Naive thymus-derived CD8-positive, alpha-beta T cell (primary cell): ENCODE results near the gene COMTD1. TPM values are rescaled to one million over a fixed set of nuclear protein-coding genes. Genes with fewer than 3 reads are reported as not detected.
"Not testable (repeated sequence)": the region's sequence is repeated elsewhere in the genome, so short reads cannot be mapped to it uniquely, and the experiment has no call there.

Source experiments
- ATAC-seq, 2 donors: fragments of 150-1000 bp; cut with Tn5 transposase in 1 of 2; sonication (Bioruptor Pico), chemical (Tn5 transposase) in 1 of 2; 1 replicate in 1 of 2; 2 replicates in 1 of 2; pipeline ENCODE4 v1.10.0; 2021; ENCODE audit warnings: mild to moderate bottlenecking in 2 of 2, moderate library complexity in 2 of 2
- POLR2A ChIA-PET: fragments of 350-600 bp; sonication (Branson Sonifier 250); formaldehyde crosslinking; loops from one replicate; lab custom pipeline; 2021; ENCODE audit warnings: antibody characterized with exemption; lab: Charles Lee
- DNase-seq, 10 donors: peaks; one replicate each; pipeline versions ENCODE4 v3.0.0 to v3.0.0-alpha.2; 2020 to 2022
- H3K27ac Mint-ChIP-seq, 10 donors: one replicate each; pipeline ENCODE4 v1.8.0; 2020 to 2022; ENCODE audit warnings: mild to moderate bottlenecking in 10 of 10, mixed read lengths in 10 of 10, moderate library complexity in 4 of 10, inconsistent platforms in 1 of 10
- H3K27me3 Mint-ChIP-seq, 5 donors: one replicate each; pipeline ENCODE4 v1.8.0; 2021 to 2022; ENCODE audit warnings: mixed read lengths in 5 of 5
- H3K36me3 Mint-ChIP-seq, 3 donors: one replicate each; pipeline ENCODE4 v1.8.0; 2020 to 2022; ENCODE audit warnings: mixed read lengths in 3 of 3, mild to moderate bottlenecking in 2 of 3, inconsistent platforms in 1 of 3
- H3K4me1 Mint-ChIP-seq, 4 donors: one replicate each; pipeline ENCODE4 v1.8.0; 2021 to 2022; ENCODE audit warnings: mixed read lengths in 4 of 4
- H3K4me3 Mint-ChIP-seq, 10 donors: one replicate each; pipeline ENCODE4 v1.8.0; 2020 to 2022; ENCODE audit warnings: mild to moderate bottlenecking in 10 of 10, mixed read lengths in 10 of 10, moderate library complexity in 6 of 10, inconsistent platforms in 1 of 10
- H3K9me3 Mint-ChIP-seq, 9 donors: one replicate each; pipeline ENCODE4 v1.8.0; 2020 to 2022; ENCODE audit warnings: mixed read lengths in 9 of 9, mild to moderate bottlenecking in 3 of 9, inconsistent platforms in 1 of 9, moderate library complexity in 1 of 9
- polyA plus RNA-seq, 3 donors: library from polyadenylated mRNA; unstranded; fragments of 300-500 nt; fragmentation: Illumina TruSeq; gene quantifications; one replicate each; pipeline ENCODE4 v1.2.3, GENCODE V29; 2021
- total RNA-seq, 8 experiments: library from RNA in 2 of 8; stranded (reverse) in 2 of 8; gene quantifications; one replicate each; pipeline ENCODE4 v1.2.3 and lab custom pipeline; 2021 to 2026

Gene COMTD1
- total and polyA plus RNA-seq, 5 experiments from 2014 or later: 8.1 to 26.0 (median 13.7) TPM

DNA sequence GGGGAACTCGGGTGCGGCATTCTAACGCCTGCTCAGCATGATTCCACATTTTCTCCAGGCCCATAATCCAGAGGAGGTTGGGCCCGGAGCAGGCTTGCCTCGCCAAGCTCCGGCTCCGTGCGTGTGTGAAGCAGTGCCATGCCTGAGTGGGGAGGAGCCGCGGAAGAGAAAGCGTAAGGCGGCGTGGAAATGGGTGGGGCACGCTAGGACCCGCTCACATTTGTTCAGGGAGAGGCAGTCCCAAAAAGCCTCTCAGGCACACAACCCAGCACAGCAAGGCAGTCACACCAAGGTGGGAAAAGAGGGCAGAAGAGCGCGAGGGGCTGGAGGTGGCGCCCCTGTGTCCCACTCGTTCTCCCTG lies 25.9 kb downstream of the COMTD1 start:
- POLR2A ChIA-PET: interaction anchor here (0.5 to 5.0 kb wide), 16 partner anchors 12 to 1798 kb away, joined by 3 to 132 read pairs (median 8); partner anchors contain the start of genes ADK, AP3M1, COMTD1 and KAT6B
- no peaks in the 10 kb centered on the region for H3K9me3 Mint-ChIP-seq
- ATAC-seq (peak; percentile 71 to 75), DNase-seq (peak; percentile 60 to 90 (median 77))
- peaks cover 0 to 32% (median 6%) of the 10 kb centered on the region in 3 donors for H3K36me3 Mint-ChIP-seq
- peak overlapping the region; percentile 95 to 100 (median 100) for H3K4me3 Mint-ChIP-seq
- peak overlapping the region; percentile 99 to 100 (median 100) for H3K27ac Mint-ChIP-seq
- peaks cover 14 to 34% (median 27%) of the 10 kb centered on the region in 4 donors for H3K4me1 Mint-ChIP-seq
- H3K27me3 Mint-ChIP-seq: no peaks in the 10 kb centered on the region

DNA sequence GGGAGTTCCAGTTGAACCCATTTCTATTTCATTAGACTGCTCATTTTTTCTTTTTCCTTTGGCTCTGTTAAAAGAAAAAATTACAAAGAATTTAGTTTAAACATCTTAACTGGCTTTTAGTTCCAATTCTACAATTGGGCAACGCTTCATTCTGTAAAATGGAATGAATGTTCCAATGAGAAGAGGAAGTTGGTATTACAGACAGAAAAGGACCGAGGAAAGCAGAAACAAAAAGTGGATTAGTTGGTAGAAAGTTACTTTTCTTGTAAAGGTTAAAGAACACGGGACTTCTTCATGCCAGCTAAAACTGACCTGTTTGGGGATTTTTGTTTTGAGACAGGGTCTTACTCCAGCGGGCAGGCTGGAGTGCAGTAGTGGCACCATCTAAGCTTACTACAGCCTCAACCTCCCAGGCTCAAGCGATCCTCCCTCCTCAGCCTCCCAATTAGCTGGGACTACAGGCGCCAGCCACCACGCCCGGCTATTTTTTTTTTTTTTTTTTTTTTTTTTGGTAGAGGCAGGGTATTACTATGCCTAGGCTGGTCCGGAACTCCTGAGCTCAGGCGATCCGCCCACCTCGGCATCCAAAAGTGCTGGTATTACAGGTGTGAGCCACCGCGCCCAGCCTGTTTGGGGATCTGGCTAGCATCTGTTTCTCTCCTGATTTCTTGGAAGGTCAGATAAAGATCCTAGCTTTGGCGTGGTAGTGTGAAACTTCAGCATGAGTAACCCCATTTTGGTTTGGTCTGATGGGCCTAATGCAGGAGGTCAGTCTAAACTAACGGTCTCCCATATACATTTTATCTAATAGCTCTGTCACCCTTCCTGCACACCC lies 26.5 kb downstream of the COMTD1 start:
- H3K36me3 Mint-ChIP-seq: peaks cover 0 to 26% (median 3%) of the 10 kb centered on the region in 3 donors
- POLR2A ChIA-PET: interaction anchor here (0.5 to 5.0 kb wide), 16 partner anchors 11 to 1797 kb away, joined by 3 to 132 read pairs (median 8); partner anchors contain the start of genes ADK, AP3M1, COMTD1 and KAT6B
- ATAC-seq (no peak), DNase-seq (no peak)
- H3K27ac Mint-ChIP-seq: peak overlapping the region; percentile 99 to 100 (median 100)
- no peaks in the 10 kb centered on the region for H3K9me3 Mint-ChIP-seq
- H3K27me3 Mint-ChIP-seq: no peaks in the 10 kb centered on the region
- H3K4me1 Mint-ChIP-seq: peaks cover 14 to 30% (median 24%) of the 10 kb centered on the region in 4 donors
- peak overlapping the region; percentile 95 to 100 (median 100) for H3K4me3 Mint-ChIP-seq

DNA sequence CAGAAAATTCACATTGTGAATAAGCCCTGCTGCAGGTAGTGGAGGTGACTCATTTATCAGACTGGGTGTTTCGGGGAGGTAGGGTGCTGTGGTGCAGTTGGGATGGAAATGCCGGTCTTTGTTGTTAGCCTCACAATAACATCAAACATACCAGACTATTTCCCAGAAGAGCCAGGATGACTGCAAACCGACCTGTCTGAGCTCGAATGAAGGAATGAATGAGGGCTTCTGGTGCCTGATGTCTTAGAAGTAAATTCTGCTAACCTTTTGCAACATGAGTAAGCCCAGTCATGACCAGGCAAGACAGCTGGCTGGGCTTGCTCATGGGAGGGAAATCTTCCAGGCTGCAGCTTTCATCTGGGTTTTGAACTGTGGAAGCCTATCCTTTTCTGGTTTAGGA lies 27.6 kb downstream of the COMTD1 start:
- Mint-ChIP-seq H3K4me1 (peaks cover 14 to 26% (median 19%) of the 10 kb centered on the region in 4 donors), H3K4me3 (peak overlapping the region in 7 of 10 donors; percentile 3 to 71 (median 43)), H3K36me3 (peaks cover 0 to 17% (median 0%) of the 10 kb centered on the region in 3 donors), H3K9me3 (no peaks in the 10 kb centered on the region), H3K27me3 (no peaks in the 10 kb centered on the region), H3K27ac (peak overlapping the region in 8 of 10 donors; percentile 47 to 100 (median 80))
- ATAC-seq: no peak
- DNase-seq: no peak
- POLR2A ChIA-PET: no interaction called here

DNA sequence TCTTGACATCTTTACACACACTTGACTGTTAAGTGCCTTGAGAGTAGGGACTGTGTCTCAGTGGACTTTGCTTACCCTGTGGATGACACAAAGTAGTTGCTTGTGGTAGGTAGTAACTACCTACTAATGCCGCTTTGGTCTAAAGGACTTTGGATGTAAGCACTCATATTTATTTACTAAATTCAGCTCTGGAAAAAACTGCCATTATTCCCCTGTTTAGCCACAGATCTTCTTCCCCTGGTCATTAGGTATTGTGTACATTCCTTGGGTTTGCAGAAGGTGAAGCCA lies 28.0 kb downstream of the COMTD1 start:
- H3K4me1 Mint-ChIP-seq: peaks cover 13 to 24% (median 18%) of the 10 kb centered on the region in 4 donors
- H3K27ac Mint-ChIP-seq: peak overlapping the region in 3 of 10 donors; percentile 27 to 89 (median 36)
- peak overlapping the region in 1 of 10 donors; percentile 41 for H3K4me3 Mint-ChIP-seq
- H3K36me3 Mint-ChIP-seq: peaks cover 0 to 14% (median 0%) of the 10 kb centered on the region in 3 donors
- no peak for ATAC-seq
- DNase-seq: no peak
- POLR2A ChIA-PET: no interaction called here
- no peaks in the 10 kb centered on the region for H3K9me3 Mint-ChIP-seq
- no peaks in the 10 kb centered on the region for H3K27me3 Mint-ChIP-seq

DNA sequence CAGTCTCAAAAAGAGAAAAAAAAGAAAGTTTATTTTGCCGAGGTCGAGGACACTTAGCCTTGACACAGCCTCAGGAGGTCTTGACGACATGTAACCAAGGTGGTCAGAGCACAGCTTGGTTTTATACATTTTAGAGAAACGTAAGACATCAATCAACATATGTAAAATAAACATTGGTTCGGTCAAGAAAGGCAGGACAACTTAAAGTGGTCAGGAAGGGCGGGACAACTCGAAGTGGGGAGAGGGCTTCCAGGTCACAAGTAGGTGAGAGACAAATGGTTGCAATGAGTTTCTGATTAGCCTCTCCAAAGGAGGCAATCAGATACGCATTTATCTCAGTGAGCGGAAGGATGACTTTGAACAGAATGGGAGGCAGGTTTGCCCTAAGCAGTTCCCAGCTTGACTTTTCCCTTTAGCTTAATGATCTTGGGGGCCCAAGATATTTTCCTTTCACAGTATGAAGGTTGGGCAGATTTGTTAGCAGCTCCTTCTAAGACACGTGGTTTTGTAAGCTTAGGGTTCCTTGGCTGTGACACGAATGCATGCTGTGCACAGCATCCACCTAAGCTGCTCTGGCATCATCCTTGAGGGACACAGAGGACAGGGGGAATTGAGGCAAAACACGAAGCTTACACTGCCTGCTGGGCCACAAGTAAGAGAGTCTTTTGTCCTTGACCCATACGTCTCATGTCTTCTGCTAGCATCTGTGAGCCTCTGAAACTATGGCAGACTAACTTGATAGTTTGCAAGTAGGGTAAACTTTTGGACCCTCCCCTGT lies 28.5 kb downstream of the COMTD1 start:
- Mint-ChIP-seq H3K36me3 (peaks cover 0 to 8% (median 0%) of the 10 kb centered on the region in 3 donors), H3K4me3 (peak overlapping the region in 1 of 10 donors; percentile 19), H3K27ac (peak overlapping the region in 2 of 10 donors; percentile 8 to 11), H3K4me1 (peaks cover 8 to 18% (median 14%) of the 10 kb centered on the region in 4 donors), H3K27me3 (no peaks in the 10 kb centered on the region), H3K9me3 (no peaks in the 10 kb centered on the region)
- ATAC-seq: no peak
- no peak for DNase-seq
- POLR2A ChIA-PET: interaction anchor here (0.7 kb wide), 1 partner anchor 1024 kb away, joined by 4 read pairs; no protein-coding TSS in a partner anchor

DNA sequence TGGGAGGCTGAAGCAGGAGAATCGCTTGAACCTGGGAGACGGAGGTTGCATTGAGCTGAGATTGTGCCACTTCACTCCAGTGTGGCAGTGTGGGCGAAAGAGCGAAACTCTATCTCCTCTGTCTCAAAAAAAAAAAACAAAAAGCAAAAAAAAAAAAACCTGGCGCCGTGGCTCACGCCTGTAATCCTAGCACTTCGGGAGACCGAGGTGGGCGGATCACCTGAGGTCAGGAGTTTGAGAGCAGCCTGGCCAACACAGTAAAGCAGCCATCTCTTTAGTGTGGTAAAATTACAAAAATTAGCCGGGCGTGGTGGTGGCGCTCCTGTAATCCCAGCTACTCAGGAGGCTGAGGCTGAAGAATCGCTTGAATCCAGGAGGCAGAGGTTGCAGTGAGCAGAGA lies 29.1 kb downstream of the COMTD1 start:
- peaks cover 6 to 15% (median 13%) of the 10 kb centered on the region in 4 donors for H3K4me1 Mint-ChIP-seq
- not testable (repeated sequence) for H3K9me3 Mint-ChIP-seq, ATAC-seq, H3K36me3 Mint-ChIP-seq, H3K4me3 Mint-ChIP-seq, H3K27me3 Mint-ChIP-seq, DNase-seq
- peak overlapping the region in 1 of 10 donors; percentile 11 for H3K27ac Mint-ChIP-seq
- POLR2A ChIA-PET: interaction anchor here (0.7 kb wide), 2 partner anchors 93 to 1023 kb away, joined by 4 read pairs; no protein-coding TSS in a partner anchor

DNA sequence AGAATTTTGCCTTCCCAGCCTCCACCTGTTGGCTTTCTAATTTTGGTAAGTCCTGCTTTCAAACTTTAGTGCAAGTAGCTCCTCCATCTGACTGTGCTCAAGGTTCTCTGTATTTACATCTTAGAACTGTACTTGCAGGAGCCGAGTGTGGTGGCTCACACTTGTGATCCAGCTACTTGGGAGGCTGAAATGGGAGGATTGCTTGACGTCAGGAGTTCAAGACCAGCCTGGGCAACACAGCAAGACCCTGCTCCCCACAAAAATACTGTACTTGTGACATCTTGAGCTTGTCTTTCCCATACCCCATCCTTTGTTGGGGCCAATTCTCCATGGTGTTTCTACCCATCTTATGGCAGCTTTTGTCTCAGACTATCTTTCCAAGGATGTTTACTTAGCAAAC lies 29.8 kb downstream of the COMTD1 start:
- peaks cover 0 to 10% (median 9%) of the 10 kb centered on the region in 4 donors for H3K4me1 Mint-ChIP-seq
- H3K27me3 Mint-ChIP-seq: no peaks in the 10 kb centered on the region
- no peak overlapping the region for H3K4me3 Mint-ChIP-seq
- DNase-seq (no peak), ATAC-seq (no peak)
- POLR2A ChIA-PET: interaction anchor here (0.7 to 1.6 kb wide), 2 partner anchors 18 to 92 kb away, joined by 3 to 4 read pairs; no protein-coding TSS in a partner anchor
- no peak overlapping the region for H3K27ac Mint-ChIP-seq
- H3K36me3 Mint-ChIP-seq: peaks cover 0 to 2% (median 0%) of the 10 kb centered on the region in 3 donors
- H3K9me3 Mint-ChIP-seq: no peaks in the 10 kb centered on the region

DNA sequence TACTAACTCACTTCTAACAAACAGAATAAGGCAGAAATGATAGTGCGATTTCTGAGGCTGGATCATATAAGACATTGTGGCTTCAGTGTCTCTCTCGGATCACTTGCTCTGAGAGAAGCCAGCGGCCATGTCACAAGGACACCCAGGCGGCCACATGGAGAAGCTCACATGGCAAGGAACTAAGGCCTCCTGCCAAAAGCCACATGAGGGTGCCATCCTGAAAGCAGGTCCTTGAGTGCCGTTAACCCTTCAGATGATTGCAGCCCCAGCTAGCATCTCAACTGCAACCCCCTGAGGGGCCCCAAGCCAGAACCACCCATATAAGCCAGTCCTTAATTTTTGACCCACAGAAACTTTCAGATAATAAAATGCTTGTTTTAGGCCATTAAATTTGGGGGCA lies 32.0 kb downstream of the COMTD1 start:
- peaks cover 0 to 7% (median 2%) of the 10 kb centered on the region in 4 donors for H3K4me1 Mint-ChIP-seq
- H3K9me3 Mint-ChIP-seq: no peaks in the 10 kb centered on the region
- peaks cover 0 to 2% (median 0%) of the 10 kb centered on the region in 3 donors for H3K36me3 Mint-ChIP-seq
- DNase-seq (no peak), ATAC-seq (no peak)
- POLR2A ChIA-PET: no interaction called here
- no peaks in the 10 kb centered on the region for H3K27me3 Mint-ChIP-seq
- no peak overlapping the region for H3K27ac Mint-ChIP-seq
- H3K4me3 Mint-ChIP-seq: no peak overlapping the region

DNA sequence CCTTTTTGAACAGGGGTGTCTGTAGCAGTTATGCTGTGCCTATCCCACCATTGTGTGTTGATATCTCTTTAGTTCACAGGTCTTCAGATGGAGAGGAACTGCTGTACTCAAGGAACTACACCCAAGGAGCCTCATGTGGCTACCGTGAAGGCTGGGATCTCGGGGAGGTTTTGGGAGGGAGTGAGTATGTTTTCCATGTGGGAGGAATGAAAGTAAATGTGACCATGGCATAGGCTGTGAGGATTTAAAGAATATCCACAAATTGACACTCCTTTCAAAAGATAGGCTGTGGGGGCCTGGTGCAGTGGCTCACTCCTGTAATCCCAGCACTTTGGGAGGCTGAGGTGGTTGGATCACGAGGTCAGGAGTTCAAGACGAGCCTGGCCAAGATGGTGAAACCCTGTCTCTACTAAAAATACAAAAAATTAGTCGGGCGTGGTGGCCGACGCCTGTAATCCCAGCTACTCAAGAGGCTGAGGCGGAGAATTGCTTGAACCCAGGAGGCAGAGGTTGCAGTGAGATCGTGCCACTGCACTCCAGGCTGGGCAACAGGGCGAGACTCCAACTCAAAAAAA lies 32.6 kb downstream of the COMTD1 start:
- H3K27me3 Mint-ChIP-seq, ATAC-seq, H3K36me3 Mint-ChIP-seq, H3K27ac Mint-ChIP-seq, POLR2A ChIA-PET, H3K4me1 Mint-ChIP-seq, DNase-seq, H3K4me3 Mint-ChIP-seq, H3K9me3 Mint-ChIP-seq: not testable (repeated sequence)

DNA sequence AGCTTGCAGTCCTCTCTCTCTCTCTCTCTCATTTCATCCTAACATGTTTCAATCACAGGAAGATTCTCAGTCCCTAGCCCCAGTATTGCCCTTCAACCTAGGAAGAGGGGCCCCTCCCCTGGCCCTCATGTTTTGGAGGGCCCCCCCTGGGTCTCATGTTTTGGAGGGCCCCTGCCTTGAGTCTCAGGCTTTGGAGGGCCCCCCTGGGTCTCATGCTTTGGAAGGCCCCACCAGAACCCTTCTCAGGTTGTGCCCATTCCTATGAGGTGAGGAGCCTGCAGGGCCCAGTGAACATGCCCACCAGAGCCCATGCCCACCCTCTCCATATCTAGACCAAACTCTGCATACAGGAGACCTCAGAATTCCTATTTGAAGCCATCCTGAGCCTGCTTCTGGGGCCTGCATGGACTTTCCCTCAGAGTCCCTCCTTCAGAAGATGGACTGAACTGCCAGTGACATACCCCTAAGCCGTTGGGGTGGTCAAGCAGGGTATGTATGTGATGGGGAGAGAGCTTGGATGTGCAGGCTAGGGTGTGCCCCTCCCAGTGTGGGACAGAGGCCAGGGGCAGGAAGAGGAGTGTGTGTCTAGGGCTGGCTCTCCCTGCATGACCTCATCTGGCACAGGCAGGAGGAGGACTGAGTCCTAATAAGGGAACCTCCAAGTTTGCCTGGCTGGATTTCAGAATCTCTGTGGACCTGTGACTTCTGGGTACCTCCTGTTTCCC lies 33.3 kb downstream of the COMTD1 start:
- H3K27me3 Mint-ChIP-seq: no peaks in the 10 kb centered on the region
- H3K9me3 Mint-ChIP-seq: no peaks in the 10 kb centered on the region
- peaks cover 0 to 7% (median 2%) of the 10 kb centered on the region in 4 donors for H3K4me1 Mint-ChIP-seq
- DNase-seq (no peak), ATAC-seq (no peak)
- H3K4me3 Mint-ChIP-seq: no peak overlapping the region
- no peak overlapping the region for H3K27ac Mint-ChIP-seq
- POLR2A ChIA-PET: interaction anchor here (0.9 kb wide), 1 partner anchor 20 kb away, joined by 5 read pairs; no protein-coding TSS in a partner anchor
- H3K36me3 Mint-ChIP-seq: peaks cover 0 to 2% (median 0%) of the 10 kb centered on the region in 3 donors

DNA sequence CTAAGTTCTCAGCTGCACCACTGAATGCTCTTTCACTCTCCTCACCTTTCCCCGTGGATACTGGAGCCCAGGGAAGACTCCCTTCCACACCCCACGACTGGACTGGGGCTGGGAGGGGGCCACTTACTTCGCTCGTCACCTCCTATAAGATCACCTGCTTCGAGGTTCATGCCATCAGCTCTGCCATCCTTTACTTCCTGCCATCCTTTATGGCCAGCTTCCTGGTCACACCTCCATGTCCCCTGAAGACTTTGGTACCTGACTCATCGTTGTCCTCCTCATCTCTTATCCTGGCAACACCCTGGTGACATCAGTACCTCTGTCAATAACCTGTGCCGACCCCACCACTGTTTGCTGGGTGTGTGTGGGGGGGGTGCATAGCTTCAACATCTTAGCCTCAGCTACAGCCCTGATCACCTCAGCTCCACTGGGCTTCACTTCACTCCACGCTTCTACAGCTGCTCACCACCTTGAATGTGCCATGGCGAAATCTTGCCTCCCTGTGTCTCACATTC lies 33.9 kb downstream of the COMTD1 start:
- no peaks in the 10 kb centered on the region for H3K9me3 Mint-ChIP-seq
- DNase-seq (no peak), ATAC-seq (no peak)
- peak overlapping the region in 2 of 10 donors; percentile 32 to 56 for H3K27ac Mint-ChIP-seq
- POLR2A ChIA-PET: interaction anchor here (0.9 kb wide), 1 partner anchor 19 kb away, joined by 5 read pairs; no protein-coding TSS in a partner anchor
- H3K27me3 Mint-ChIP-seq: no peaks in the 10 kb centered on the region
- H3K4me1 Mint-ChIP-seq: peaks cover 0 to 7% (median 2%) of the 10 kb centered on the region in 4 donors
- H3K36me3 Mint-ChIP-seq: peaks cover 0 to 2% (median 0%) of the 10 kb centered on the region in 3 donors
- no peak overlapping the region for H3K4me3 Mint-ChIP-seq
